IMR-90 (cell line): ENCODE results near the gene SLAMF6. TPM values are rescaled to one million over a fixed set of nuclear protein-coding genes. Genes with fewer than 3 reads are reported as not detected.

Experiments
- ATAC-seq: fragments of 200-7000 bp; cut with Tn5 transposase; 2 replicates; pipeline ENCODE4 v1.9.1; 2020; ENCODE audit warnings: low read depth, mild to moderate bottlenecking, moderate library complexity
- BruUV-seq: library from RNA; stranded (reverse); fragments of 400-500 nt; replicated peaks from 2 replicates; lab custom pipeline; 2021; lab: Mats Ljungman, UMichigan
- CTCF ChIA-PET: fragments of 300-600 bp; formaldehyde crosslinking; extraction: SDS; loops from one replicate; lab custom pipeline; 2021; ENCODE audit warnings: antibody characterized with exemption; lab: Yijun Ruan, JAX
- POLR2A ChIA-PET: fragments of 300-600 bp; sonication (Branson Sonifier 250); formaldehyde crosslinking; loops from one replicate; lab custom pipeline; 2022; ENCODE audit warnings: antibody characterized with exemption; ENCODE audit not compliant: unreplicated experiment; lab: Charles Lee
- DNase-seq: peaks from one replicate; pipeline ENCODE4 v3.0.0; 2013
- H2AFZ ChIP-seq: replicated peaks from 2 replicates; pipeline ENCODE3; 2013; ENCODE audit warnings: low read length, mild to moderate bottlenecking; ENCODE audit not compliant: poor library complexity
- H2AK5ac ChIP-seq: 2 replicates; pipeline ENCODE4 v1.6.1; 2013; ENCODE audit warnings: low read depth, low read length, inconsistent platforms
- H2AK9ac ChIP-seq: replicated peaks from 2 replicates; pipeline ENCODE3; 2013; ENCODE audit warnings: mild to moderate bottlenecking, low read depth, low read length, moderate library complexity; ENCODE audit not compliant: poor library complexity
- H2BK120ac ChIP-seq: 2 replicates; pipeline ENCODE4 v1.6.1; 2013; ENCODE audit warnings: low read depth, low read length, inconsistent platforms
- H2BK15ac ChIP-seq: 3 replicates; pipeline ENCODE4 v1.6.1; 2013; ENCODE audit warnings: low read depth, low read length, inconsistent platforms
- H2BK20ac ChIP-seq: 2 replicates; pipeline ENCODE4 v1.6.1; 2013; ENCODE audit warnings: low read depth, mild to moderate bottlenecking, inconsistent platforms, low read length, moderate library complexity
- H2BK5ac ChIP-seq: 2 replicates; pipeline ENCODE4 v1.6.1; 2013; ENCODE audit warnings: mild to moderate bottlenecking, low read depth, low read length, inconsistent platforms; ENCODE audit not compliant: poor library complexity, severe bottlenecking
- H3K14ac ChIP-seq: replicated peaks from 2 replicates; pipeline ENCODE4 v1.6.1; 2013; ENCODE audit warnings: low read depth, low read length, inconsistent platforms
- H3K18ac ChIP-seq: 2 replicates; pipeline ENCODE4 v1.6.1; 2013; ENCODE audit warnings: low read depth, low read length, control low read depth
- H3K23ac ChIP-seq: 2 replicates; pipeline ENCODE4 v1.6.1; 2013; ENCODE audit warnings: low read depth, low read length, inconsistent platforms
- H3K27ac ChIP-seq: 2 replicates; pipeline ENCODE4 v1.5.1; 2013; ENCODE audit warnings: mild to moderate bottlenecking, control low read depth, low read length; ENCODE audit not compliant: insufficient read depth
- H3K27me3 ChIP-seq: 2 replicates; pipeline ENCODE4 v1.6.1; 2013; ENCODE audit warnings: low read length; ENCODE audit not compliant: control insufficient read depth, insufficient read depth
- H3K36me3 ChIP-seq: 2 replicates; pipeline ENCODE4 v1.6.1; 2013; ENCODE audit warnings: low read length, mixed read lengths; ENCODE audit not compliant: control insufficient read depth, insufficient read depth
- H3K4ac ChIP-seq: 2 replicates; pipeline ENCODE4 v1.6.1; 2013; ENCODE audit warnings: low read depth, low read length, inconsistent platforms
- H3K4me1 ChIP-seq: 2 replicates; pipeline ENCODE4 v1.6.1; 2013; ENCODE audit warnings: low read length, mixed read lengths; ENCODE audit not compliant: control insufficient read depth, insufficient read depth
- H3K4me2 ChIP-seq: 2 replicates; pipeline ENCODE4 v1.6.1; 2013; ENCODE audit warnings: low read depth, mild to moderate bottlenecking, control low read depth, low read length, moderate library complexity
- H3K4me3 ChIP-seq: 2 replicates; pipeline ENCODE4 v1.5.1; 2013; ENCODE audit warnings: low read depth, mild to moderate bottlenecking, control low read depth, low read length, moderate library complexity; ENCODE audit not compliant: insufficient read depth
- H3K56ac ChIP-seq: 2 replicates; pipeline ENCODE4 v1.6.1; 2013; ENCODE audit warnings: low read length, inconsistent platforms; ENCODE audit not compliant: insufficient read depth; ENCODE audit errors: extremely low read depth
- H3K79me1 ChIP-seq, 2 experiments: 2 replicates each; pipeline ENCODE4 v1.6.1; 2013; ENCODE audit warnings: low read length in 2 of 2, inconsistent platforms in 1 of 2, low read depth in 1 of 2
- H3K9ac ChIP-seq: 2 replicates; pipeline ENCODE4 v1.6.1; 2013; ENCODE audit warnings: low read depth, low read length, control low read depth
- H3K9me1 ChIP-seq: 2 replicates; pipeline ENCODE4 v1.6.1; 2013; ENCODE audit warnings: low read length, inconsistent platforms; ENCODE audit not compliant: insufficient read depth
- H3K9me3 ChIP-seq: 2 replicates; pipeline ENCODE4 v1.6.1; 2013; ENCODE audit warnings: low read length; ENCODE audit not compliant: control insufficient read depth, insufficient read depth
- H4K20me1 ChIP-seq: 2 replicates; pipeline ENCODE4 v1.6.1; 2013; ENCODE audit warnings: low read length, inconsistent platforms; ENCODE audit not compliant: insufficient read depth
- H4K5ac ChIP-seq: 2 replicates; pipeline ENCODE4 v1.6.1; 2013; ENCODE audit warnings: mild to moderate bottlenecking, low read depth, low read length, control low read depth
- H4K8ac ChIP-seq, 2 experiments: 2 replicates each; pipeline ENCODE4 v1.6.1; 2013; ENCODE audit warnings: low read depth in 2 of 2, low read length in 2 of 2, control low read depth in 1 of 2, inconsistent platforms in 1 of 2
- H4K91ac ChIP-seq: 2 replicates; pipeline ENCODE4 v1.6.1; 2013; ENCODE audit warnings: low read depth, low read length, inconsistent platforms; ENCODE audit not compliant: insufficient read depth
- BHLHE40 ChIP-seq: fragments of 150-350 bp; IDR thresholded peaks from 2 replicates; pipeline ENCODE4 v1.6.1; 2016; ENCODE audit warnings: mild to moderate bottlenecking, low read depth, low read length
- CEBPB ChIP-seq: IDR thresholded peaks from 2 replicates; pipeline ENCODE4 v1.6.1; 2012; ENCODE audit warnings: low read depth, low read length, improper control_type of control experiment
- CHD1 ChIP-seq: IDR thresholded peaks from 2 replicates; pipeline ENCODE4 v1.6.1; 2012; ENCODE audit warnings: low read depth, low read length, improper control_type of control experiment
- FOS ChIP-seq: fragments of 150-350 bp; IDR thresholded peaks from 2 replicates; pipeline ENCODE4 v1.6.1; 2016; ENCODE audit warnings: low read depth, low read length
- MAFK ChIP-seq: IDR thresholded peaks from 2 replicates; pipeline ENCODE4 v1.6.1; 2012; ENCODE audit warnings: low read depth, low read length, improper control_type of control experiment
- MAZ ChIP-seq: IDR thresholded peaks from 2 replicates; pipeline ENCODE4 v1.6.1; 2012; ENCODE audit warnings: low read depth, mild to moderate bottlenecking, low read length, improper control_type of control experiment, moderate library complexity, borderline replicate concordance
- MXI1 ChIP-seq: IDR thresholded peaks from 2 replicates; pipeline ENCODE4 v1.6.1; 2012; ENCODE audit warnings: low read depth, mild to moderate bottlenecking, low read length, moderate library complexity, borderline replicate concordance
- NFE2L2 ChIP-seq: fragments of 150-350 bp; IDR thresholded peaks from 2 replicates; pipeline ENCODE4 v1.6.1; 2016; ENCODE audit warnings: low read depth, mild to moderate bottlenecking, low read length
- POLR2A ChIP-seq: IDR thresholded peaks from 2 replicates; pipeline ENCODE4 v1.6.1; 2012; ENCODE audit warnings: mild to moderate bottlenecking, low read depth, low read length
- RAD21 ChIP-seq: IDR thresholded peaks from 2 replicates; pipeline ENCODE4 v1.6.1; 2012; ENCODE audit warnings: low read length, improper control_type of control experiment
- RCOR1 ChIP-seq: IDR thresholded peaks from 2 replicates; pipeline ENCODE4 v1.6.1; 2012; ENCODE audit warnings: mild to moderate bottlenecking, low read length, improper control_type of control experiment; ENCODE audit not compliant: insufficient replicate concordance
- RFX5 ChIP-seq: IDR thresholded peaks from 2 replicates; pipeline ENCODE4 v1.8.0; 2012; ENCODE audit warnings: low read depth, mild to moderate bottlenecking, low read length, moderate library complexity
- SMC3 ChIP-seq: fragments of 150-350 bp; IDR thresholded peaks from 2 replicates; pipeline ENCODE4 v1.6.1; 2016; ENCODE audit warnings: low read depth, mild to moderate bottlenecking, antibody characterized with exemption, low read length, moderate library complexity
- WGBS, 2 experiments: methylation state at CpG; one replicate each; pipeline versions ENCODE4 v1.1.5 to v1.1.7; 2013; ENCODE audit warnings: missing lambda C conversion rate in 2 of 2; ENCODE audit not compliant: insufficient read length in 1 of 2; ENCODE audit errors: extremely low coverage in 2 of 2; 5-methylcytosine and 5-hydroxymethylcytosine counted together
- dilution Hi-C: fragments of 300-500 bp; cut with HindIII; formaldehyde crosslinking; loops from one replicate; pipeline ENCODE4 v1.14.3; 2018; ENCODE audit warnings: low sequenced_read_pairs; ENCODE audit not compliant: unreplicated experiment
- in situ Hi-C: fragments of 300-500 bp; cut with MboI; formaldehyde crosslinking; loops from 3 replicates; pipeline ENCODE4 v1.14.3; 2019; ENCODE audit warnings: low sequenced_read_pairs, inconsistent platforms, mixed read lengths
- intact Hi-C: fragments of 100-400 bp; cut with micrococcal nuclease; formaldehyde crosslinking; loops from 2 replicates; pipeline ENCODE4 v1.10.0; 2022
- polyA plus RNA-seq, 3 experiments: library from polyadenylated mRNA; depleted of rRNA; stranded (reverse); fragments of >200 nt; gene quantifications; 2 replicates each; pipeline ENCODE4 v1.2.3, GENCODE V29; 2012; ENCODE audit warnings: low replicate concordance in 1 of 3
- total RNA-seq: library from RNA; depleted of rRNA; stranded (reverse); fragments of >200 nt; gene quantifications from 2 replicates; pipeline ENCODE4 v1.2.3, GENCODE V29; 2012
- TF ChIP-seq, protein P1 (sequence below): fragments of 150-350 bp; IDR thresholded peaks from 2 replicates; pipeline ENCODE4 v1.6.1; 2017; ENCODE audit warnings: mild to moderate bottlenecking, antibody characterized with exemption, low read length, low read depth
- TF ChIP-seq, protein P2 (sequence below): fragments of 150-350 bp; IDR thresholded peaks from 2 replicates; pipeline ENCODE4 v1.6.1; 2016; ENCODE audit warnings: low read depth, mild to moderate bottlenecking, low read length, moderate library complexity, borderline replicate concordance
- TF ChIP-seq, protein P3 (sequence below): conservative IDR thresholded peaks from 2 replicates; pipeline ENCODE4 v1.5.1; 2012; ENCODE audit warnings: mild to moderate bottlenecking, low read depth, low read length, improper control_type of control experiment

SLAMF6 gene
- total and polyA plus RNA-seq, 2 of the 4 experiments (the other 2 are of a cell fraction) = not detected

DNA sequence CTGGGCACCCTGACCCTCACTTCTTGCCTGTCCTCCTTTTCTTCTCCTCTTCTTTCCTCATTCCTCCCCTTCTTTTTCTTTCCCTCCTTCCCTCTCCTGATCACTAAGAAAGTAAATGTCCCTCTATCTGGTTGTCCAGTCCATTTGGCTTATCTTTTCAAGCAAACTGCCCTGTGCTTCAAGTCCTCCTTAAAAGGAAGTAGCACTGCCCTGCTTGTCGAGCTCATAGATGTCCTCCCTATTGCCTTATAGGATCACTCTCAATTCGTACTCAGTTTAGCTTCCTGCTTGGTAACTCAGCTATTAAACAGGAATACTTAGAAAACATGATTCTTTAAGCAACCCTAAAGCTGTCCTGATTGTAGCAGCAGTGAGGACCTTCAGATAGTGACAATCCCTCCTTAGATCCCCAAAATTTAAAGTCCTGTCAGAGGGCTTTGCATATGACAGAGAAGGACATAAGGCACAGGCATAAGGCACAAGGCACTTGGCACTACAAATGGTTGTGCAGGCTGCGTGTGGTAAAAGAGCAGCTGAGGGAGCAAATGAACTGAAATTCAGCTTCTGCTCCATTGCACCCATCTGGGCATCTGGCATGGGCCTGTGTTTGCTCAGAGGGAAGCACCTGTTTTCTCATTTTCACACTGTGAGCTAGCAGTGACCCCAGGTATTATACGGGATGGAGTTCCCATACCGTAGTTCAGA, 26.1 kb upstream of the SLAMF6 start:
- Histone ChIP-seq H4K20me1 (no peaks in the 10 kb centered on the region), H3K4ac (no peak overlapping the region), H2BK5ac (no peak overlapping the region), H3K9me1 (no peaks in the 10 kb centered on the region), H4K91ac (no peak overlapping the region), H3K27me3 (no peaks in the 10 kb centered on the region), H3K79me1 (no peaks in the 10 kb centered on the region), H2BK120ac (no peak overlapping the region), H3K4me3 (no peak overlapping the region), H3K4me2 (no peak overlapping the region), H3K56ac (no peak overlapping the region), H3K27ac (no peak overlapping the region), H2AFZ (no peak overlapping the region), H3K14ac (no peak overlapping the region), H4K8ac (no peak overlapping the region), H3K23ac (no peak overlapping the region), H3K18ac (no peak overlapping the region), H3K9me3 (no peaks in the 10 kb centered on the region), H4K5ac (no peak overlapping the region), H3K36me3 (no peaks in the 10 kb centered on the region), H2BK15ac (no peak overlapping the region), H2BK20ac (no peak overlapping the region), H3K9ac (no peak overlapping the region), H3K4me1 (no peaks in the 10 kb centered on the region), H2AK9ac (no peak overlapping the region), H2AK5ac (no peak overlapping the region)
- ChIA-PET CTCF (no interaction called here), POLR2A (no interaction called here)
- dilution Hi-C loops = no loop called here
- WGBS, 2 experiments = no CpG with 5 or more reads among the region's 5 CpGs
- TF ChIP-seq, protein P1, sequence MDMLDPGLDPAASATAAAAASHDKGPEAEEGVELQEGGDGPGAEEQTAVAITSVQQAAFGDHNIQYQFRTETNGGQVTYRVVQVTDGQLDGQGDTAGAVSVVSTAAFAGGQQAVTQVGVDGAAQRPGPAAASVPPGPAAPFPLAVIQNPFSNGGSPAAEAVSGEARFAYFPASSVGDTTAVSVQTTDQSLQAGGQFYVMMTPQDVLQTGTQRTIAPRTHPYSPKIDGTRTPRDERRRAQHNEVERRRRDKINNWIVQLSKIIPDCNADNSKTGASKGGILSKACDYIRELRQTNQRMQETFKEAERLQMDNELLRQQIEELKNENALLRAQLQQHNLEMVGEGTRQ = no peak
- TF ChIP-seq CHD1 = no peak
- TF ChIP-seq BHLHE40 = no peak
- TF ChIP-seq MAFK = no peak
- TF ChIP-seq MAZ = no peak
- no peak for TF ChIP-seq SMC3
- TF ChIP-seq MXI1 = no peak
- no peak for TF ChIP-seq RCOR1
- no peak for TF ChIP-seq POLR2A
- TF ChIP-seq, protein P2, sequence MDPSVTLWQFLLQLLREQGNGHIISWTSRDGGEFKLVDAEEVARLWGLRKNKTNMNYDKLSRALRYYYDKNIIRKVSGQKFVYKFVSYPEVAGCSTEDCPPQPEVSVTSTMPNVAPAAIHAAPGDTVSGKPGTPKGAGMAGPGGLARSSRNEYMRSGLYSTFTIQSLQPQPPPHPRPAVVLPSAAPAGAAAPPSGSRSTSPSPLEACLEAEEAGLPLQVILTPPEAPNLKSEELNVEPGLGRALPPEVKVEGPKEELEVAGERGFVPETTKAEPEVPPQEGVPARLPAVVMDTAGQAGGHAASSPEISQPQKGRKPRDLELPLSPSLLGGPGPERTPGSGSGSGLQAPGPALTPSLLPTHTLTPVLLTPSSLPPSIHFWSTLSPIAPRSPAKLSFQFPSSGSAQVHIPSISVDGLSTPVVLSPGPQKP = no peak
- TF ChIP-seq CEBPB = no peak
- TF ChIP-seq, protein P3, sequence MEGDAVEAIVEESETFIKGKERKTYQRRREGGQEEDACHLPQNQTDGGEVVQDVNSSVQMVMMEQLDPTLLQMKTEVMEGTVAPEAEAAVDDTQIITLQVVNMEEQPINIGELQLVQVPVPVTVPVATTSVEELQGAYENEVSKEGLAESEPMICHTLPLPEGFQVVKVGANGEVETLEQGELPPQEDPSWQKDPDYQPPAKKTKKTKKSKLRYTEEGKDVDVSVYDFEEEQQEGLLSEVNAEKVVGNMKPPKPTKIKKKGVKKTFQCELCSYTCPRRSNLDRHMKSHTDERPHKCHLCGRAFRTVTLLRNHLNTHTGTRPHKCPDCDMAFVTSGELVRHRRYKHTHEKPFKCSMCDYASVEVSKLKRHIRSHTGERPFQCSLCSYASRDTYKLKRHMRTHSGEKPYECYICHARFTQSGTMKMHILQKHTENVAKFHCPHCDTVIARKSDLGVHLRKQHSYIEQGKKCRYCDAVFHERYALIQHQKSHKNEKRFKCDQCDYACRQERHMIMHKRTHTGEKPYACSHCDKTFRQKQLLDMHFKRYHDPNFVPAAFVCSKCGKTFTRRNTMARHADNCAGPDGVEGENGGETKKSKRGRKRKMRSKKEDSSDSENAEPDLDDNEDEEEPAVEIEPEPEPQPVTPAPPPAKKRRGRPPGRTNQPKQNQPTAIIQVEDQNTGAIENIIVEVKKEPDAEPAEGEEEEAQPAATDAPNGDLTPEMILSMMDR = no peak
- TF ChIP-seq FOS = no peak
- TF ChIP-seq RFX5 = no peak
- TF ChIP-seq RAD21 = no peak
- no peak for TF ChIP-seq NFE2L2
- ATAC-seq (no peak), DNase-seq (no peak)
- in situ Hi-C loops = no loop called here
- BruUV-seq = no TSS peak
- intact Hi-C loops = no loop called here
